COR-L47 (cell line): Measurements from ENCODE around the gene LIPM.

Experiments
- DNase-seq: peaks from one replicate; lab custom pipeline; 2025; lab: John Stamatoyannopoulos, UW

LIPM gene

GRCh38 chr10:88838766-88839350 lies 36.3 kb downstream of the LIPM start:
- no peak for DNase-seq

GRCh38 chr10:88840104-88840503 lies 37.6 kb downstream of the LIPM start:
- DNase-seq = no peak

GRCh38 chr10:88840881-88841280 lies 38.4 kb downstream of the LIPM start:
- no peak for DNase-seq

GRCh38 chr10:88841316-88842111 lies 39.0 kb downstream of the LIPM start:
- no peak for DNase-seq

- no peak for DNase-seq
Observed at GRCh38 chr10:88843171-88843570, 40.6 kb downstream of the LIPM start.

GRCh38 chr10:88848499-88848898 lies 46.0 kb downstream of the LIPM start:
- no peak for DNase-seq

- DNase-seq = no peak
Observed at GRCh38 chr10:88849234-88849633, 46.7 kb downstream of the LIPM start.

- no peak for DNase-seq
Observed at GRCh38 chr10:88850712-88851111, 48.2 kb downstream of the LIPM start.

GRCh38 chr10:88851706-88852105 lies 49.2 kb downstream of the LIPM start, which contains the start of gene ANKRD22:
Gene ANKRD22 (minus strand): TSS chr10:88851844. CDS start chr10:88851607, 237 bp downstream.
- no peak for DNase-seq

- no peak for DNase-seq
Observed at GRCh38 chr10:88852327-88852726, 49.8 kb downstream of the LIPM start.

- DNase-seq = no peak
Observed at GRCh38 chr10:88853155-88853881, 50.8 kb downstream of the LIPM start.

GRCh38 chr10:88854684-88855083 lies 52.2 kb downstream of the LIPM start:
- DNase-seq = no peak

GRCh38 chr10:88857831-88858230 lies 55.3 kb downstream of the LIPM start:
- no peak for DNase-seq

- DNase-seq = no peak
Observed at GRCh38 chr10:88858491-88858890, 56.0 kb downstream of the LIPM start.

GRCh38 chr10:88861036-88861435 lies 58.5 kb downstream of the LIPM start:
- DNase-seq = no peak

- DNase-seq = no peak
Observed at GRCh38 chr10:88865281-88865876, 62.8 kb downstream of the LIPM start.

GRCh38 chr10:88866454-88866853 lies 63.9 kb downstream of the LIPM start:
- no peak for DNase-seq

- no peak for DNase-seq
Observed at GRCh38 chr10:88870089-88870488, 67.6 kb downstream of the LIPM start.
